Natural killer cell (primary cell): ENCODE data around the gene TACC3. TPM values are rescaled to one million over a fixed set of nuclear protein-coding genes. Genes with fewer than 3 reads are reported as not detected.

ENCODE experiments used
- ATAC-seq, 3 donors: fragments of 150-1000 bp in 2 of 3; fragments of 200-7000 bp in 1 of 3; cut with Tn5 transposase; 1 replicate in 1 of 3; 2 replicates in 2 of 3; pipeline ENCODE4 v1.10.0; 2021; ENCODE audit warnings: mild to moderate bottlenecking in 2 of 3, moderate library complexity in 2 of 3
- DNase-seq, 2 donors: peaks; one replicate each; pipeline versions ENCODE4 v3.0.0 to v3.0.0-alpha.2; 2013 to 2021; ENCODE audit warnings: mixed read lengths in 1 of 2
- H3K27ac ChIP-seq: one replicate; pipeline ENCODE4 v1.5.1; 2013; ENCODE audit warnings: mild to moderate bottlenecking, low read length
- H3K27me3 ChIP-seq: one replicate; pipeline ENCODE4 v1.6.1; 2013; ENCODE audit warnings: low read length; ENCODE audit not compliant: control insufficient read depth, insufficient read depth
- H3K36me3 ChIP-seq: one replicate; pipeline ENCODE4 v1.6.1; 2013; ENCODE audit warnings: low read length; ENCODE audit not compliant: control insufficient read depth, insufficient read depth
- H3K4me1 ChIP-seq: one replicate; pipeline ENCODE4 v1.6.1; 2013; ENCODE audit warnings: low read length; ENCODE audit not compliant: control insufficient read depth, insufficient read depth
- H3K4me3 ChIP-seq: one replicate; pipeline ENCODE4 v1.5.1; 2013; ENCODE audit warnings: low read length
- H3K9me3 ChIP-seq: one replicate; pipeline ENCODE4 v1.6.1; 2013; ENCODE audit warnings: low read length; ENCODE audit not compliant: control insufficient read depth, insufficient read depth
- H3K27ac Mint-ChIP-seq, 2 donors: one replicate each; pipeline ENCODE4 v1.8.0; 2022; ENCODE audit warnings: mild to moderate bottlenecking in 2 of 2, mixed read lengths in 2 of 2, moderate library complexity in 1 of 2
- H3K27me3 Mint-ChIP-seq, 2 donors: one replicate each; pipeline ENCODE4 v1.8.0; 2022; ENCODE audit warnings: low read depth in 2 of 2, mixed read lengths in 2 of 2
- H3K36me3 Mint-ChIP-seq: one replicate; pipeline ENCODE4 v1.8.0; 2022; ENCODE audit warnings: mixed read lengths
- H3K4me1 Mint-ChIP-seq, 2 donors: one replicate each; pipeline ENCODE4 v1.8.0; 2022; ENCODE audit warnings: mixed read lengths in 2 of 2
- H3K4me3 Mint-ChIP-seq: one replicate; pipeline ENCODE4 v1.8.0; 2022; ENCODE audit warnings: mild to moderate bottlenecking, moderate library complexity, mixed read lengths
- H3K9me3 Mint-ChIP-seq, 2 donors: one replicate each; pipeline ENCODE4 v1.8.0; 2022; ENCODE audit warnings: mixed read lengths in 2 of 2
- CTCF ChIP-seq: fragments of 200-600 bp; IDR thresholded peaks from one replicate; pipeline ENCODE4 v1.8.0; 2022; ENCODE audit warnings: antibody characterized with exemption
- WGBS: methylation state at CpG from one replicate; pipeline ENCODE4 v1.1.7; 2013; ENCODE audit warnings: missing lambda C conversion rate; ENCODE audit not compliant: insufficient coverage; 5-methylcytosine and 5-hydroxymethylcytosine counted together
- intact Hi-C: fragments of 100-400 bp; cut with micrococcal nuclease; formaldehyde crosslinking; loops from one replicate; pipeline ENCODE4 v1.14.2; 2022
- total RNA-seq, 4 donors: library from RNA; stranded (reverse); fragments of 120-200 nt in 1 of 4; gene quantifications; one replicate each; pipeline versions ENCODE4 v1.2.3 to v1.2.4, GENCODE V29; 2013 to 2022

The TACC3 gene
- total RNA-seq, 3 donors from 2014 or later (not counting 1 experiment from before 2014, with no cell fraction given) = 23.4 to 43.7 (median 32.5) TPM

GRCh38 chr4:1678244-1678643 is 43.1 kb upstream of the TACC3 start:
- no peak for TF ChIP-seq CTCF
- Mint-ChIP-seq H3K4me1 (peaks cover 3 to 6% of the 10 kb centered on the region in 2 donors), H3K4me3 (no peak overlapping the region), H3K27ac (no peak overlapping the region), H3K27me3 (peaks cover 0 to 6% of the 10 kb centered on the region in 2 donors), H3K9me3 (no peaks in the 10 kb centered on the region), H3K36me3 (no peaks in the 10 kb centered on the region)
- DNase-seq (no peak), ATAC-seq (no peak)
- 98% methylated on average over 5 of the region's 5 CpGs for WGBS
- peaks cover 4% of the 10 kb centered on the region for H3K4me1 ChIP-seq
- intact Hi-C loops = no loop called here
- H3K9me3 ChIP-seq = no peaks in the 10 kb centered on the region
- no peak overlapping the region for H3K27ac ChIP-seq
- H3K36me3 ChIP-seq = no peaks in the 10 kb centered on the region
- no peaks in the 10 kb centered on the region for H3K27me3 ChIP-seq
- no peak overlapping the region for H3K4me3 ChIP-seq

- Mint-ChIP-seq H3K27me3 (no peaks in the 10 kb centered on the region), H3K4me1 (peaks cover 7 to 11% of the 10 kb centered on the region in 2 donors), H3K9me3 (no peaks in the 10 kb centered on the region), H3K27ac (peak overlapping the region; percentile 79 to 82), H3K4me3 (peak overlapping the region; percentile 90), H3K36me3 (no peaks in the 10 kb centered on the region)
- WGBS = 98% methylated on average over 11 of the region's 13 CpGs
- Histone ChIP-seq H3K27ac (no peak overlapping the region), H3K4me1 (peaks cover 17% of the 10 kb centered on the region), H3K9me3 (no peaks in the 10 kb centered on the region), H3K4me3 (peak overlapping the region; percentile 48), H3K27me3 (no peaks in the 10 kb centered on the region), H3K36me3 (no peaks in the 10 kb centered on the region)
- peak in 1 of 2 donors; percentile 12 for DNase-seq
- no peak for TF ChIP-seq CTCF
- intact Hi-C loops = loop anchor here (5.0 kb wide), 1 partner anchor 39 kb away; the partner anchor contains the start of genes TACC3 and TMEM129
- ATAC-seq = no peak
Observed at GRCh38 chr4:1682860-1683259, 38.5 kb upstream of the TACC3 start.

- Histone ChIP-seq H3K27ac (peak overlapping the region; percentile 49), H3K27me3 (no peaks in the 10 kb centered on the region), H3K36me3 (no peaks in the 10 kb centered on the region), H3K4me3 (peak overlapping the region; percentile 48), H3K9me3 (no peaks in the 10 kb centered on the region), H3K4me1 (peaks cover 17% of the 10 kb centered on the region)
- WGBS = 4% methylated on average over 13 of the region's 13 CpGs
- no peaks in the 10 kb centered on the region for H3K27me3 Mint-ChIP-seq
- no peak for TF ChIP-seq CTCF
- H3K4me1 Mint-ChIP-seq = peaks cover 7 to 11% of the 10 kb centered on the region in 2 donors
- DNase-seq = peak in 1 of 2 donors; percentile 56
- no peaks in the 10 kb centered on the region for H3K9me3 Mint-ChIP-seq
- H3K4me3 Mint-ChIP-seq = peak overlapping the region; percentile 90
- ATAC-seq = no peak
- no peaks in the 10 kb centered on the region for H3K36me3 Mint-ChIP-seq
- peak overlapping the region; percentile 79 to 82 for H3K27ac Mint-ChIP-seq
- intact Hi-C loops = loop anchor here (5.0 kb wide), 1 partner anchor 39 kb away; the partner anchor contains the start of genes TACC3 and TMEM129
Observed at GRCh38 chr4:1683261-1683735, 38.0 kb upstream of the TACC3 start.
